HEK293 (cell line): Measurements from ENCODE around the gene SPTA1.

Source experiments
- CTCF ChIA-PET: fragments of 350-600 bp; formaldehyde crosslinking; extraction: SDS; loops from one replicate; lab custom pipeline; 2021; ENCODE audit warnings: antibody characterized with exemption; lab: Yijun Ruan, JAX
- POLR2A ChIA-PET: fragments of 300-600 bp; formaldehyde crosslinking; extraction: SDS; loops from one replicate; lab custom pipeline; 2020; ENCODE audit warnings: antibody characterized with exemption, inconsistent platforms; lab: Yijun Ruan, JAX
- H3K27ac ChIP-seq: fragments of 200-500 bp; sonication (Bioruptor generic); 2 replicates; pipeline ENCODE4 v1.5.1; 2014; ENCODE audit warnings: low read depth, low read length, control low read depth, inconsistent platforms; ENCODE audit errors: extremely low read depth
- H3K36me3 ChIP-seq, 2 experiments: fragments of 200-500 bp in 1 of 2; sonication (Bioruptor generic) in 1 of 2; 1 replicate in 1 of 2; 2 replicates in 1 of 2; pipeline ENCODE4 v1.5.1; 2014 to 2017; ENCODE audit warnings: inconsistent platforms in 2 of 2, low read length in 2 of 2; ENCODE audit not compliant: control insufficient read depth in 2 of 2, insufficient read depth in 1 of 2
- H3K4me1 ChIP-seq: fragments of 200-500 bp; sonication (Bioruptor generic); 2 replicates; pipeline ENCODE4 v1.5.1; 2014; ENCODE audit warnings: mild to moderate bottlenecking, low read length, inconsistent platforms; ENCODE audit not compliant: control insufficient read depth, insufficient read depth
- H3K4me3 ChIP-seq: 2 replicates; pipeline ENCODE4 v1.5.1; 2011; ENCODE audit warnings: low read depth, mild to moderate bottlenecking, control low read depth, low read length, moderate library complexity
- H3K9me3 ChIP-seq: fragments of 200-500 bp; sonication (Bioruptor generic); 2 replicates; pipeline ENCODE4 v1.5.1; 2014; ENCODE audit warnings: low read depth, low read length, inconsistent platforms; ENCODE audit not compliant: control insufficient read depth, insufficient read depth
- BCL11B ChIP-seq: fragments of 450-650 bp; formaldehyde crosslinking; IDR thresholded peaks from 2 replicates; pipeline ENCODE4 v1.5.1; 2016; ENCODE audit warnings: low read depth, missing biosample characterization, missing genetic modification characterization
- HOXA7 ChIP-seq: sonication (generic); formaldehyde crosslinking; IDR thresholded peaks from 2 replicates; pipeline ENCODE4 v1.8.1; 2022; ENCODE audit warnings: missing genetic modification reagents, borderline replicate concordance
- HOXC10 ChIP-seq: sonication (generic); formaldehyde crosslinking; IDR thresholded peaks from 2 replicates; pipeline ENCODE4 v1.8.1; 2023; ENCODE audit warnings: mild to moderate bottlenecking, missing genetic modification reagents
- KLF8 ChIP-seq: fragments of 450-650 bp; formaldehyde crosslinking; IDR thresholded peaks from 2 replicates; pipeline ENCODE4 v1.5.1; 2016; ENCODE audit warnings: missing biosample characterization, missing genetic modification characterization
- MYNN ChIP-seq: fragments of 450-650 bp; formaldehyde crosslinking; IDR thresholded peaks from 2 replicates; pipeline ENCODE4 v1.5.1; 2016; ENCODE audit warnings: missing biosample characterization, missing genetic modification characterization, borderline replicate concordance
- SP7 ChIP-seq: fragments of 450-650 bp; formaldehyde crosslinking; IDR thresholded peaks from 2 replicates; pipeline ENCODE4 v1.5.1; 2016; ENCODE audit warnings: missing biosample characterization, missing genetic modification characterization
- ZNF10 ChIP-seq: fragments of 450-650 bp; formaldehyde crosslinking; IDR thresholded peaks from 2 replicates; pipeline ENCODE4 v1.5.1; 2017; ENCODE audit warnings: missing biosample characterization, missing genetic modification characterization
- ZNF138 ChIP-seq: fragments of 450-650 bp; formaldehyde crosslinking; IDR thresholded peaks from 2 replicates; pipeline ENCODE4 v1.5.1; 2016; ENCODE audit warnings: missing biosample characterization, missing genetic modification characterization, borderline replicate concordance
- ZNF146 ChIP-seq: fragments of 450-650 bp; formaldehyde crosslinking; IDR thresholded peaks from 2 replicates; pipeline ENCODE4 v1.5.1; 2016; ENCODE audit warnings: missing biosample characterization, missing genetic modification characterization
- ZNF155 ChIP-seq: fragments of 450-650 bp; formaldehyde crosslinking; IDR thresholded peaks from 2 replicates; pipeline ENCODE4 v1.5.1; 2016; ENCODE audit warnings: missing biosample characterization, missing genetic modification characterization
- ZNF274 ChIP-seq, 2 experiments: fragments of 200-500 bp in 1 of 2; fragments of 450-650 bp in 1 of 2; sonication (Bioruptor generic) in 1 of 2; formaldehyde crosslinking in 1 of 2; IDR thresholded peaks; 2 replicates each; pipeline versions ENCODE4 v1.5.1 to v1.6.1; 2014 to 2016; ENCODE audit warnings: borderline replicate concordance in 1 of 2, inconsistent platforms in 1 of 2, low read length in 1 of 2, missing biosample characterization in 1 of 2, missing genetic modification characterization in 1 of 2
- ZNF292 ChIP-seq: fragments of 450-650 bp; formaldehyde crosslinking; IDR thresholded peaks from 2 replicates; pipeline ENCODE4 v1.5.1; 2016; ENCODE audit warnings: low read depth, missing biosample characterization, missing genetic modification characterization, borderline replicate concordance
- ZNF302 ChIP-seq: fragments of 450-650 bp; formaldehyde crosslinking; IDR thresholded peaks from 2 replicates; pipeline ENCODE4 v1.5.1; 2016; ENCODE audit warnings: missing biosample characterization, missing genetic modification characterization, low read depth
- ZNF335 ChIP-seq: fragments of 450-650 bp; formaldehyde crosslinking; conservative IDR thresholded peaks from 2 replicates; pipeline ENCODE4 v1.5.1; 2016; ENCODE audit warnings: missing biosample characterization, missing genetic modification characterization
- ZNF341 ChIP-seq: fragments of 450-650 bp; formaldehyde crosslinking; IDR thresholded peaks from 2 replicates; pipeline ENCODE4; 2016; ENCODE audit warnings: low read depth, missing biosample characterization, missing genetic modification characterization
- ZNF391 ChIP-seq: fragments of 450-650 bp; formaldehyde crosslinking; IDR thresholded peaks from 2 replicates; pipeline ENCODE4 v1.5.1; 2016; ENCODE audit warnings: low read depth, missing biosample characterization, missing genetic modification characterization, borderline replicate concordance
- ZNF416 ChIP-seq: fragments of 450-650 bp; formaldehyde crosslinking; IDR thresholded peaks from 2 replicates; pipeline ENCODE4 v1.5.1; 2016; ENCODE audit warnings: missing biosample characterization, missing genetic modification characterization
- ZNF426 ChIP-seq: fragments of 450-650 bp; formaldehyde crosslinking; IDR thresholded peaks from 2 replicates; pipeline ENCODE4 v1.5.1; 2017; ENCODE audit warnings: missing biosample characterization, missing genetic modification characterization, mild to moderate bottlenecking, inconsistent platforms, moderate library complexity
- ZNF48 ChIP-seq: fragments of 450-650 bp; formaldehyde crosslinking; IDR thresholded peaks from 2 replicates; pipeline ENCODE4 v1.5.1; 2016; ENCODE audit warnings: missing biosample characterization, missing genetic modification characterization
- ZNF510 ChIP-seq: fragments of 450-650 bp; formaldehyde crosslinking; IDR thresholded peaks from 2 replicates; pipeline ENCODE4 v1.5.1; 2018; ENCODE audit warnings: mild to moderate bottlenecking, missing genetic modification characterization, missing biosample characterization; ENCODE audit not compliant: insufficient replicate concordance
- ZNF529 ChIP-seq: fragments of 450-650 bp; formaldehyde crosslinking; IDR thresholded peaks from 2 replicates; pipeline ENCODE4 v1.5.1; 2017; ENCODE audit warnings: missing genetic modification characterization, missing biosample characterization; ENCODE audit not compliant: insufficient replicate concordance
- ZNF549 ChIP-seq: fragments of 450-650 bp; IDR thresholded peaks from 2 replicates; pipeline ENCODE4 v1.5.1; 2018; ENCODE audit warnings: missing biosample characterization, missing genetic modification characterization, mild to moderate bottlenecking, inconsistent platforms, moderate library complexity
- ZNF558 ChIP-seq: fragments of 450-650 bp; formaldehyde crosslinking; IDR thresholded peaks from 2 replicates; pipeline ENCODE4 v1.5.1; 2016; ENCODE audit warnings: missing biosample characterization, missing genetic modification characterization
- ZNF610 ChIP-seq: fragments of 450-650 bp; formaldehyde crosslinking; IDR thresholded peaks from 2 replicates; pipeline ENCODE4 v1.5.1; 2016; ENCODE audit warnings: missing biosample characterization, missing genetic modification characterization, borderline replicate concordance
- ZNF76 ChIP-seq: fragments of 450-650 bp; formaldehyde crosslinking; IDR thresholded peaks from 2 replicates; pipeline ENCODE4; 2016; ENCODE audit warnings: low read depth, missing biosample characterization, missing genetic modification characterization, borderline replicate concordance
- ZNF776 ChIP-seq: fragments of 450-650 bp; formaldehyde crosslinking; IDR thresholded peaks from 2 replicates; pipeline ENCODE4 v1.5.0; 2017; ENCODE audit warnings: missing biosample characterization, missing genetic modification characterization, borderline replicate concordance
- ZNF837 ChIP-seq: fragments of 450-650 bp; formaldehyde crosslinking; IDR thresholded peaks from 2 replicates; pipeline ENCODE4 v1.5.1; 2016; ENCODE audit warnings: missing biosample characterization, missing genetic modification characterization
- TF ChIP-seq, protein P1 (sequence below): fragments of 450-650 bp; formaldehyde crosslinking; IDR thresholded peaks from 2 replicates; pipeline ENCODE4 v1.5.1; 2016; ENCODE audit warnings: missing biosample characterization, missing genetic modification characterization
- TF ChIP-seq, protein P2 (sequence below): fragments of 450-650 bp; formaldehyde crosslinking; IDR thresholded peaks from 2 replicates; pipeline ENCODE4 v1.5.1; 2016; ENCODE audit warnings: missing biosample characterization, missing genetic modification characterization
- TF ChIP-seq, protein P3 (sequence below): fragments of 450-650 bp; formaldehyde crosslinking; IDR thresholded peaks from 2 replicates; pipeline ENCODE4 v1.5.1; 2016; ENCODE audit warnings: missing biosample characterization, missing genetic modification characterization
- TF ChIP-seq, protein P4 (sequence below): fragments of 450-650 bp; formaldehyde crosslinking; IDR thresholded peaks from 2 replicates; pipeline ENCODE4 v1.5.1; 2016; ENCODE audit warnings: missing biosample characterization, missing genetic modification characterization

SPTA1 gene

DNA sequence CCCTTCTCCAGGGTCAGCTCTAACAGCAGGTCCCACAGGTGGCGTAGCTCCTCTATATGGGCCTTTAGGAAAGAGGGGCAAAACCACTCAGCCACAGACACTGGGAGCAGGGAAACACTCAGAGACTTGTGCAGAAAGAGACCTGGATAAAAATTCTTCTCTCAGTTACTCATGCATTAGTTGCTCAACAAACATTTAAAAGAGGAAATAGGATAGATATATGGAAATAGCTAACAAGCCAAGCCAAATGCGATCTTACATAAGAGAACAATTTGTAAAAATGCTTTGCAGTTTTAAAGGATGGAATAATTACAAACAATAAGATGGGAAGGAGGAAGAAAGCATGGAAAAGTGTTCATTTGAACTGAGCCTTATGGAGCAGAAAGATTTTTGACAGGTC lies 4.9 kb downstream of the SPTA1 start:
- no peak overlapping the region for H3K4me3 ChIP-seq
- ChIA-PET POLR2A (no interaction called here), CTCF (no interaction called here)
- no peak overlapping the region for H3K27ac ChIP-seq
- no peaks in the 10 kb centered on the region for H3K36me3 ChIP-seq
- H3K9me3 ChIP-seq: no peaks in the 10 kb centered on the region
- TF ChIP-seq ZNF549 (tag by site-specific recombination) (no peak), SP7 (tag by site-specific recombination) (no peak), KLF8 (tag by site-specific recombination) (no peak), ZNF76 (no peak), BCL11B (no peak), ZNF302 (tag by site-specific recombination) (no peak), ZNF292 (tag by site-specific recombination) (no peak), ZNF416 (tag by site-specific recombination) (no peak), HOXC10 (no peak), HOXA7 (CRISPR knock-in tag) (no peak), ZNF274 (IDR thresholded peaks at IDR 0.05; ENCODE audit: low read length) (no peak), ZNF274 (tag by site-specific recombination; IDR thresholded peaks at IDR 0.05; ENCODE audit: borderline replicate concordance) (no peak), ZNF335 (tag by site-specific recombination) (no peak), ZNF155 (tag by site-specific recombination) (no peak), ZNF610 (no peak), ZNF510 (tag by site-specific recombination) (no peak), ZNF146 (tag by site-specific recombination) (no peak), ZNF837 (tag by site-specific recombination) (no peak)
- TF ChIP-seq, protein P1, sequence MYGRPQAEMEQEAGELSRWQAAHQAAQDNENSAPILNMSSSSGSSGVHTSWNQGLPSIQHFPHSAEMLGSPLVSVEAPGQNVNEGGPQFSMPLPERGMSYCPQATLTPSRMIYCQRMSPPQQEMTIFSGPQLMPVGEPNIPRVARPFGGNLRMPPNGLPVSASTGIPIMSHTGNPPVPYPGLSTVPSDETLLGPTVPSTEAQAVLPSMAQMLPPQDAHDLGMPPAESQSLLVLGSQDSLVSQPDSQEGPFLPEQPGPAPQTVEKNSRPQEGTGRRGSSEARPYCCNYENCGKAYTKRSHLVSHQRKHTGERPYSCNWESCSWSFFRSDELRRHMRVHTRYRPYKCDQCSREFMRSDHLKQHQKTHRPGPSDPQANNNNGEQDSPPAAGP (tag by site-specific recombination): no peak
- TF ChIP-seq, protein P2, sequence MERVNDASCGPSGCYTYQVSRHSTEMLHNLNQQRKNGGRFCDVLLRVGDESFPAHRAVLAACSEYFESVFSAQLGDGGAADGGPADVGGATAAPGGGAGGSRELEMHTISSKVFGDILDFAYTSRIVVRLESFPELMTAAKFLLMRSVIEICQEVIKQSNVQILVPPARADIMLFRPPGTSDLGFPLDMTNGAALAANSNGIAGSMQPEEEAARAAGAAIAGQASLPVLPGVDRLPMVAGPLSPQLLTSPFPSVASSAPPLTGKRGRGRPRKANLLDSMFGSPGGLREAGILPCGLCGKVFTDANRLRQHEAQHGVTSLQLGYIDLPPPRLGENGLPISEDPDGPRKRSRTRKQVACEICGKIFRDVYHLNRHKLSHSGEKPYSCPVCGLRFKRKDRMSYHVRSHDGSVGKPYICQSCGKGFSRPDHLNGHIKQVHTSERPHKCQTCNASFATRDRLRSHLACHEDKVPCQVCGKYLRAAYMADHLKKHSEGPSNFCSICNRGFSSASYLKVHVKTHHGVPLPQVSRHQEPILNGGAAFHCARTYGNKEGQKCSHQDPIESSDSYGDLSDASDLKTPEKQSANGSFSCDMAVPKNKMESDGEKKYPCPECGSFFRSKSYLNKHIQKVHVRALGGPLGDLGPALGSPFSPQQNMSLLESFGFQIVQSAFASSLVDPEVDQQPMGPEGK (tag by site-specific recombination): no peak
- TF ChIP-seq, protein P3, sequence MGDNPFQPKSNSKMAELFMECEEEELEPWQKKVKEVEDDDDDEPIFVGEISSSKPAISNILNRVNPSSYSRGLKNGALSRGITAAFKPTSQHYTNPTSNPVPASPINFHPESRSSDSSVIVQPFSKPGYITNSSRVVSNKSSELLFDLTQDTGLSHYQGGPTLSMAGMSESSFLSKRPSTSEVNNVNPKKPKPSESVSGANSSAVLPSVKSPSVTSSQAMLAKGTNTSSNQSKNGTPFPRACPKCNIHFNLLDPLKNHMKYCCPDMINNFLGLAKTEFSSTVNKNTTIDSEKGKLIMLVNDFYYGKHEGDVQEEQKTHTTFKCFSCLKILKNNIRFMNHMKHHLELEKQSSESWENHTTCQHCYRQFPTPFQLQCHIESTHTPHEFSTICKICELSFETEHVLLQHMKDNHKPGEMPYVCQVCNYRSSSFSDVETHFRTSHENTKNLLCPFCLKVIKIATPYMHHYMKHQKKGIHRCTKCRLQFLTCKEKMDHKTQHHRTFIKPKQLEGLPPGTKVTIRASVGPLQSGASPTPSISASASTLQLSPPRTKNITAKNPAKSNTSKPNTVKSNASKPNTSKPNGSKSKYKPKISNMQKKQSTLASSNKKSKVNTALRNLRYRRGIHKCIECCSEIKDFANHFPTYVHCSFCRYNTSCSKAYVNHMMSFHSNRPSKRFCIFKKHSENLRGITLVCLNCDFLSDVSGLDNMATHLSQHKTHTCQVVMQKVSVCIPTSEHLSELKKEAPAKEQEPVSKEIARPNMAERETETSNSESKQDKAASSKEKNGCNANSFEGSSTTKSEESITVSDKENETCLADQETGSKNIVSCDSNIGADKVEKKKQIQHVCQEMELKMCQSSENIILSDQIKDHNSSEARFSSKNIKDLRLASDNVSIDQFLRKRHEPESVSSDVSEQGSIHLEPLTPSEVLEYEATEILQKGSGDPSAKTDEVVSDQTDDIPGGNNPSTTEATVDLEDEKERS (tag by site-specific recombination): no peak
- no peaks in the 10 kb centered on the region for H3K4me1 ChIP-seq

DNA sequence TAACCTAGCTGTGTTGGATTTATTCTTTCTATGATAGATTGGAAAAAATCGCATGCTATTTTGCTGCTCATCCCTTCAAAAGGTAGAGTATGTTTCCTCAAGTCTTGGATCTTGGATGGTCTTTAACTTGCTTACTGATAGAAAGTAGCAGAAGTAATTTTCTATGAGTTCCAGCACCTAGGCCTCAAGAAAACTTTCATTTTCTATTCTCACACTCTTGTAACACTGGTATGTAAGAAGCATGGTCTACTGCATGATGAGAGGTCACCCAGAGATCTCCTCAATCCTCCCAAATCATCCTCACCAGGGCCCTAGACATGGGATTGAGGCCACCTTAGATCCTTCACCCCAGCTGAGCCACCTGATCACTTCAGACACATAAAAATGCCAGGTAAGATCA lies 7.2 kb downstream of the SPTA1 start:
- H3K4me3 ChIP-seq: no peak overlapping the region
- ChIA-PET POLR2A (no interaction called here), CTCF (no interaction called here)
- H3K27ac ChIP-seq: no peak overlapping the region
- H3K9me3 ChIP-seq: no peaks in the 10 kb centered on the region
- H3K36me3 ChIP-seq: no peaks in the 10 kb centered on the region
- H3K4me1 ChIP-seq: no peaks in the 10 kb centered on the region
- no peak for TF ChIP-seq ZNF529 (tag by site-specific recombination)
- no peak for TF ChIP-seq ZNF776
- TF ChIP-seq ZNF138 (tag by site-specific recombination): no peak
- no peak for TF ChIP-seq ZNF48 (tag by site-specific recombination)
- TF ChIP-seq, protein P4, sequence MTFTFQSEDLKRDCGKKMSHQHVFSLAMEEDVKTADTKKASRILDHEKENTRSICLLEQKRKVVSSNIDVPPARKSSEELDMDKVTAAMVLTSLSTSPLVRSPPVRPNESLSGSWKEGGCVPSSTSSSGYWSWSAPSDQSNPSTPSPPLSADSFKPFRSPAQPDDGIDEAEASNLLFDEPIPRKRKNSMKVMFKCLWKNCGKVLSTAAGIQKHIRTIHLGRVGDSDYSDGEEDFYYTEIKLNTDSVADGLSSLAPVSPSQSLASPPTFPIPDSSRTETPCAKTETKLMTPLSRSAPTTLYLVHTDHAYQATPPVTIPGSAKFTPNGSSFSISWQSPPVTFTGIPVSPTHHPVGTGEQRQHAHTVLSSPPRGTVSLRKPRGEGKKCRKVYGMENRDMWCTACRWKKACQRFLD: no peak
- TF ChIP-seq MYNN: no peak
- no peak for TF ChIP-seq ZNF391 (tag by site-specific recombination)
- TF ChIP-seq ZNF426: no peak
- TF ChIP-seq ZNF341 (tag by site-specific recombination): no peak
- no peak for TF ChIP-seq ZNF10 (tag by site-specific recombination)
- TF ChIP-seq ZNF558 (tag by site-specific recombination): no peak
